Vagina (tissue), 2 donors: ENCODE measurements around the gene HSDL2. TPM values are rescaled to one million over a fixed set of nuclear protein-coding genes. Genes with fewer than 3 reads are reported as not detected.
A peak's percentile ranks its signal among the peaks of the same experiment; 100 is the strongest.

Source experiments
- DNase-seq, 2 donors: peaks; one replicate each; pipeline ENCODE4 v3.0.0-alpha.2; 2017; ENCODE audit errors: extremely low spot score in 2 of 2
- H3K27ac ChIP-seq: fragments of 200-600 bp; sonication (generic); one replicate; pipeline ENCODE4 v1.5.1; 2019
- H3K27me3 ChIP-seq: fragments of 200-600 bp; sonication (generic); one replicate; pipeline ENCODE4 v1.5.1; 2019
- H3K36me3 ChIP-seq, 2 donors: fragments of 200-600 bp; sonication (generic); one replicate each; pipeline ENCODE4 v1.5.1; 2017 to 2019
- H3K4me1 ChIP-seq: fragments of 200-600 bp; sonication (generic); one replicate; pipeline ENCODE4 v1.5.1; 2019
- H3K4me3 ChIP-seq, 2 donors: fragments of 200-600 bp; sonication (generic); 1 replicate in 1 of 2; 2 replicates in 1 of 2; pipeline ENCODE4 v1.5.1; 2016 to 2019
- H3K9me3 ChIP-seq: fragments of 200-600 bp; sonication (generic); one replicate; pipeline ENCODE4 v1.5.1; 2019
- CTCF ChIP-seq, 3 experiments: fragments of 450-650 bp in 2 of 3; fragments of 200-600 bp in 1 of 3; sonication (generic) in 1 of 3; IDR thresholded peaks; one replicate each; pipeline ENCODE4 v1.5.1; 2017 to 2019; ENCODE audit warnings: antibody characterized with exemption in 3 of 3, mild to moderate bottlenecking in 2 of 3, moderate library complexity in 2 of 3
- POLR2A ChIP-seq, 2 donors: fragments of 450-650 bp; IDR thresholded peaks; one replicate each; pipeline ENCODE4 v1.6.1; 2017; ENCODE audit warnings: antibody characterized with exemption in 2 of 2, mild to moderate bottlenecking in 2 of 2, moderate library complexity in 2 of 2
- POLR2AphosphoS5 ChIP-seq, 2 donors: sonication (generic); formaldehyde crosslinking; IDR thresholded peaks; one replicate each; pipeline ENCODE4 v1.9.0; 2017; ENCODE audit warnings: antibody characterized with exemption in 2 of 2, mild to moderate bottlenecking in 2 of 2, low read depth in 1 of 2; ENCODE audit not compliant: insufficient read depth in 1 of 2
- intact Hi-C: fragments of 100-400 bp; cut with DNase I; formaldehyde crosslinking; loops from one replicate; pipeline ENCODE4 v1.15.1; 2023
- total RNA-seq: library from RNA; depleted of rRNA; stranded (reverse); fragments of >200 nt; gene quantifications from one replicate; pipeline ENCODE4 v1.2.3, GENCODE V29; 2016

HSDL2 gene
- total RNA-seq, 1 donor from 2014 or later, result 25.8 TPM

- H3K27me3 ChIP-seq, result no peaks in the 10 kb centered on the region
- no peaks in the 10 kb centered on the region for H3K4me1 ChIP-seq
- H3K4me3 ChIP-seq, result no peak overlapping the region
- DNase-seq, result no peak
- intact Hi-C loops, result no loop called here
- TF ChIP-seq POLR2AphosphoS5 (IDR thresholded peaks at IDR 0.05; ENCODE audit: insufficient read depth in 1 of 2, low read depth in 1 of 2) (no peak), CTCF (IDR thresholded peaks at IDR 0.05) (no peak), POLR2A (IDR thresholded peaks at IDR 0.05) (no peak)
- H3K36me3 ChIP-seq, result peaks cover 0 to 5% of the 10 kb centered on the region in 2 donors
- H3K27ac ChIP-seq, result no peak overlapping the region
- no peaks in the 10 kb centered on the region for H3K9me3 ChIP-seq
These were observed 21.4 kb downstream of the HSDL2 start for GRCh38 chr9:112401175-112401815.

GRCh38 chr9:112403614-112404201 lies 23.8 kb downstream of the HSDL2 start:
- no peak overlapping the region for H3K4me3 ChIP-seq
- intact Hi-C loops, result no loop called here
- H3K27me3 ChIP-seq, result no peaks in the 10 kb centered on the region
- H3K4me1 ChIP-seq, result no peaks in the 10 kb centered on the region
- TF ChIP-seq CTCF (IDR thresholded peaks at IDR 0.05) (no peak), POLR2AphosphoS5 (IDR thresholded peaks at IDR 0.05; ENCODE audit: insufficient read depth in 1 of 2, low read depth in 1 of 2) (no peak), POLR2A (IDR thresholded peaks at IDR 0.05) (no peak)
- DNase-seq, result no peak
- H3K9me3 ChIP-seq, result no peaks in the 10 kb centered on the region
- peaks cover 0 to 8% of the 10 kb centered on the region in 2 donors for H3K36me3 ChIP-seq
- no peak overlapping the region for H3K27ac ChIP-seq

- H3K9me3 ChIP-seq, result no peaks in the 10 kb centered on the region
- intact Hi-C loops, result no loop called here
- DNase-seq, result no peak
- H3K4me1 ChIP-seq, result no peaks in the 10 kb centered on the region
- TF ChIP-seq POLR2AphosphoS5 (IDR thresholded peaks at IDR 0.05; ENCODE audit: insufficient read depth in 1 of 2, low read depth in 1 of 2) (no peak), CTCF (IDR thresholded peaks at IDR 0.05) (no peak), POLR2A (IDR thresholded peaks at IDR 0.05) (no peak)
- H3K27me3 ChIP-seq, result no peaks in the 10 kb centered on the region
- H3K27ac ChIP-seq, result no peak overlapping the region
- H3K36me3 ChIP-seq, result peaks cover 0 to 16% of the 10 kb centered on the region in 2 donors
- no peak overlapping the region for H3K4me3 ChIP-seq
These were observed 24.6 kb downstream of the HSDL2 start for GRCh38 chr9:112404508-112404932.

- Histone ChIP-seq H3K4me3 (no peak overlapping the region), H3K36me3 (peaks cover 0 to 18% of the 10 kb centered on the region in 2 donors), H3K9me3 (no peaks in the 10 kb centered on the region), H3K27me3 (no peaks in the 10 kb centered on the region), H3K27ac (no peak overlapping the region), H3K4me1 (no peaks in the 10 kb centered on the region)
- intact Hi-C loops, result no loop called here
- no peak for TF ChIP-seq CTCF (IDR thresholded peaks at IDR 0.05)
- peak in 1 of 2 donors; percentile 62 for TF ChIP-seq POLR2AphosphoS5 (IDR thresholded peaks at IDR 0.05; ENCODE audit: insufficient read depth in 1 of 2, low read depth in 1 of 2)
- DNase-seq, result no peak
These were observed 28.4 kb downstream of the HSDL2 start for GRCh38 chr9:112408275-112408674.

GRCh38 chr9:112408819-112409218 lies 28.9 kb downstream of the HSDL2 start:
- H3K36me3 ChIP-seq, result peaks cover 0 to 18% of the 10 kb centered on the region in 2 donors
- no peak for DNase-seq
- H3K27me3 ChIP-seq, result no peaks in the 10 kb centered on the region
- intact Hi-C loops, result no loop called here
- TF ChIP-seq POLR2A (IDR thresholded peaks at IDR 0.05) (no peak), CTCF (IDR thresholded peaks at IDR 0.05) (no peak), POLR2AphosphoS5 (IDR thresholded peaks at IDR 0.05; ENCODE audit: insufficient read depth in 1 of 2, low read depth in 1 of 2) (no peak)
- no peak overlapping the region for H3K27ac ChIP-seq
- no peak overlapping the region for H3K4me3 ChIP-seq
- no peaks in the 10 kb centered on the region for H3K4me1 ChIP-seq
- no peaks in the 10 kb centered on the region for H3K9me3 ChIP-seq
